GM23338 (cell line): Measurements from ENCODE around the gene AHNAK. TPM values are rescaled to one million over a fixed set of nuclear protein-coding genes. Genes with fewer than 3 reads are reported as not detected.

Experiments used
- EZH2phosphoT487 ChIP-seq: fragments of 200-600 bp; sonication (generic); IDR thresholded peaks from one replicate; pipeline ENCODE4 v1.8.1; 2018; ENCODE audit warnings: antibody characterized with exemption; ENCODE audit not compliant: unreplicated experiment
- JUNB ChIP-seq: IDR thresholded peaks from one replicate; pipeline ENCODE4 v1.6.1; 2016; ENCODE audit warnings: antibody characterized with exemption; ENCODE audit not compliant: unreplicated experiment
- NANOG ChIP-seq: IDR thresholded peaks from 2 replicates; pipeline ENCODE4 v1.6.1; 2016; ENCODE audit warnings: antibody characterized with exemption, borderline replicate concordance
- POLR2AphosphoS5 ChIP-seq: IDR thresholded peaks from 2 replicates; pipeline ENCODE4 v1.6.1; 2016; ENCODE audit warnings: antibody characterized with exemption, low read depth
- REST ChIP-seq: IDR thresholded peaks from one replicate; pipeline ENCODE4 v1.6.1; 2018; ENCODE audit warnings: antibody characterized with exemption; ENCODE audit not compliant: unreplicated experiment
- ZNF462 ChIP-seq: fragments of 250-450 bp; sonication (Bioruptor Pico); IDR thresholded peaks from 2 replicates; pipeline ENCODE4 v1.5.0; 2020; ENCODE audit warnings: mild to moderate bottlenecking, moderate library complexity
- polyA plus RNA-seq: library from polyadenylated mRNA; unstranded; fragments of >200 nt; fragmentation: Nextera tagmentation; extraction: Ambion mirVana; gene quantifications from 2 replicates; pipeline ENCODE4 v1.2.1, GENCODE V29; 2016
- total RNA-seq: library from RNA; depleted of rRNA; stranded (reverse); fragments of >200 nt; shearing (Covaris generic); gene quantifications from 2 replicates; pipeline ENCODE4 v1.2.3, GENCODE V29; 2014

Gene AHNAK
- total and polyA plus RNA-seq, 2 experiments from 2014 or later, result 0.91 to 2.1 TPM

- TF ChIP-seq REST (no peak), POLR2AphosphoS5 (no peak), JUNB (no peak), NANOG (no peak), EZH2phosphoT487 (no peak), ZNF462 (CRISPR knock-in tag) (no peak)
Measured at GRCh38 chr11:62431171-62431901, 115.3 kb downstream of the AHNAK start (continued).
